Measurements from ENCODE around the gene EEF1A2.

EEF1A2 gene

DNA sequence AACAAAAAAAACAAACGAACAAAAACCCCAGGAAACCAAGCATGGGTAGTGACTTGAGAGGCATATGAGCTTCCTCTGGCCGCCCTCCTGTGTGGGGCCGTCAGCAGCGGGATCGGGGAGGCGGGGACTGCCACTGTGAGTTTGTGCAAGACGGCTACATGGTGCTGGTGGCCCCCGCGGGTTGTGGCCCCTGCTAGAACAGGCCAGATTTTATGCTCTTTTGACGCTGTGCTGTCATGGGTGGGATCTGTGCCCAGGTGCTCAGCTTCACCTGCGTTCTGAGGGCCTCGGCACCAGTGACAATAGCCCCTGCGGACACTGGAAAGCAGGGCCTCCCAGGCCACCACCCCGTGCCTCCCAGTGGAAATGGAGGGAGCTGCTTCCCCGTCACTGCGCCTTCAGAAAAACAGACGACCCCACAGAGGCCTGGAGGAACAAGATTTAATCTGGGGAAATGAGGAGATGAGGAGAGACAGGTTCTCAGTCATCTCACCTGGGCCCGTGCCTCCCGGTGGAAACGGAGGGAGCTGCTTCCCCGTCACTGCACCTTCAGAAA lies 21.7 kb downstream of the EEF1A2 start:
- H3K27me3 ChIP-seq (replicated peaks; ENCODE audit: control insufficient read depth, insufficient read depth, low read length): peaks cover 5% of the 10 kb centered on the region
- no peak overlapping the region for H3K4me3 ChIP-seq (replicated peaks; ENCODE audit: low read depth, low read length)
- TF ChIP-seq, protein P1, sequence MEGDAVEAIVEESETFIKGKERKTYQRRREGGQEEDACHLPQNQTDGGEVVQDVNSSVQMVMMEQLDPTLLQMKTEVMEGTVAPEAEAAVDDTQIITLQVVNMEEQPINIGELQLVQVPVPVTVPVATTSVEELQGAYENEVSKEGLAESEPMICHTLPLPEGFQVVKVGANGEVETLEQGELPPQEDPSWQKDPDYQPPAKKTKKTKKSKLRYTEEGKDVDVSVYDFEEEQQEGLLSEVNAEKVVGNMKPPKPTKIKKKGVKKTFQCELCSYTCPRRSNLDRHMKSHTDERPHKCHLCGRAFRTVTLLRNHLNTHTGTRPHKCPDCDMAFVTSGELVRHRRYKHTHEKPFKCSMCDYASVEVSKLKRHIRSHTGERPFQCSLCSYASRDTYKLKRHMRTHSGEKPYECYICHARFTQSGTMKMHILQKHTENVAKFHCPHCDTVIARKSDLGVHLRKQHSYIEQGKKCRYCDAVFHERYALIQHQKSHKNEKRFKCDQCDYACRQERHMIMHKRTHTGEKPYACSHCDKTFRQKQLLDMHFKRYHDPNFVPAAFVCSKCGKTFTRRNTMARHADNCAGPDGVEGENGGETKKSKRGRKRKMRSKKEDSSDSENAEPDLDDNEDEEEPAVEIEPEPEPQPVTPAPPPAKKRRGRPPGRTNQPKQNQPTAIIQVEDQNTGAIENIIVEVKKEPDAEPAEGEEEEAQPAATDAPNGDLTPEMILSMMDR (IDR thresholded peaks at IDR 0.05; ENCODE audit: insufficient read depth, low read length, poor library complexity, severe bottlenecking): no peak

DNA sequence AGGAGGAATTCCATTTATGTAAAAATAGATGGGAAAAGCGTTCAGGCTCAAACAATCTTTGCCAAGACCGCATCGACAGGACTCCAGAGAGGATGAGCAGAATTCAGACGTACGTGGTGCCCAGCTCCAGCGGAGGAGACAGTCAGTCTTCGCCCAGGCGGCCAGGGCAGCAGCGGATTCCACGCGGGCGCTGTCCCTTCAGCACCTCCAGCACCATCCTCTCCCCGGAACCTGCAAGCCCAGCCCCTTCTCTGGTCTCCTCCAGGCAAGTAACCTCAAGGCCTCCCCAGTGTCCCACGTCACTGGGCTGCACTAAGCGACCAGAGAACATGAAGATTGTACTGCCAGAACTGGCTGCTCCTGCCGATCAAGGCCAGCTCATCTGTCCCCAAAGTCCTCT lies 23.7 kb downstream of the EEF1A2 start:
- Histone ChIP-seq H3K27me3 (replicated peaks; ENCODE audit: control insufficient read depth, insufficient read depth, low read length) (peaks cover 5% of the 10 kb centered on the region), H3K36me3 (ENCODE audit: control insufficient read depth, insufficient read depth, low read length) (no peaks in the 10 kb centered on the region), H3K4me3 (replicated peaks; ENCODE audit: low read depth, low read length) (no peak overlapping the region)
- TF ChIP-seq, protein P1 (IDR thresholded peaks at IDR 0.05; ENCODE audit: insufficient read depth, low read length, poor library complexity, severe bottlenecking): no peak
- no peak for DNase-seq (ENCODE audit: extremely low read depth, insufficient read length)

More for the DNA sequence above, 21.7 kb downstream of the EEF1A2 start:
- no peak for DNase-seq (ENCODE audit: extremely low read depth, insufficient read length)
- H3K36me3 ChIP-seq (ENCODE audit: control insufficient read depth, insufficient read depth, low read length): no peaks in the 10 kb centered on the region

DNA sequence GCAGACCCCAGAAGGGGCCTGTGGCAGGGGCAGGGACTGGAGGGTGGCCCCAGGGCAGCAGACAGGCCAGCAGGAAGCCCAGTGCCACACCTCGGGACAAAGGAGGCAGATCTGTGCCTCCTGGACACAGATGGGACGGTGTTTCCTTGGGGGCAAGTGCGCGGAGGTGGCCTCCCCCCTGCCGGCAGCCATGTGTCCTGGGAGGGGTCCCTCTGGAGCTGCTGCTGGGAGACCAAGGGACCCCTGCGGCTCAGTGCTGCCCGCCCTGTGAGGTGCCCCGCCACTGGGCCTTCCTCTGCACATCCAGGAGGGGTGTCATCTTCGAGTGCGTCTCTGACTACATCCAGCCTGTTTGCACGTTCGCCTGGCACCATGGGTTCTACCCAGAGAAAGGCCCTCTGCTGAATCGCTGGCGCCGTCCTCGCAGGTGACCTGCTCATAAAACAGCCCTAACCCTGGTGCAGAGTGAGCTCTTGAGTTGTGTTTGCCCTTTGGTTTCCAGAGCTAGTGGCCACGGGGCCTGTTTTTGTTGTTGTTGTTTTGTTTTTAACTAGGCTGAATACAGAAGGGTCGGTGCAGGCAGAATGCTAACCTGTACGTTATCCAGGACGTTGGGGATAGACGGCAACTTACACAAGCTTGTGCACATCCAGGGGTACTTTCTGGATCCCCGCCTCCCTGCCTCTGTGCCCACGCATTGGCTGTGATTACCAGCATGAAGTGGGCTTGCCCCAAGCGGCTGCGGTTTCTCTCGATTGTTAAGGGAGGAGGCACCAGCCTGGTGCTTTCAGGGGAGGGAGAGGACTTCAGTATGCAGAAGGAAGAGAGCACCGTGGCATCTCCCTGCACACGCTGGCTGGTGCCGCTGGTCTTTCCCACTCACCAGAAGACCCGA lies 25.1 kb downstream of the EEF1A2 start:
- Histone ChIP-seq H3K27me3 (replicated peaks; ENCODE audit: control insufficient read depth, insufficient read depth, low read length) (peaks cover 5% of the 10 kb centered on the region), H3K36me3 (ENCODE audit: control insufficient read depth, insufficient read depth, low read length) (no peaks in the 10 kb centered on the region), H3K4me3 (replicated peaks; ENCODE audit: low read depth, low read length) (no peak overlapping the region)
- TF ChIP-seq, protein P1 (IDR thresholded peaks at IDR 0.05; ENCODE audit: insufficient read depth, low read length, poor library complexity, severe bottlenecking): no peak
- no peak for DNase-seq (ENCODE audit: extremely low read depth, insufficient read length)

DNA sequence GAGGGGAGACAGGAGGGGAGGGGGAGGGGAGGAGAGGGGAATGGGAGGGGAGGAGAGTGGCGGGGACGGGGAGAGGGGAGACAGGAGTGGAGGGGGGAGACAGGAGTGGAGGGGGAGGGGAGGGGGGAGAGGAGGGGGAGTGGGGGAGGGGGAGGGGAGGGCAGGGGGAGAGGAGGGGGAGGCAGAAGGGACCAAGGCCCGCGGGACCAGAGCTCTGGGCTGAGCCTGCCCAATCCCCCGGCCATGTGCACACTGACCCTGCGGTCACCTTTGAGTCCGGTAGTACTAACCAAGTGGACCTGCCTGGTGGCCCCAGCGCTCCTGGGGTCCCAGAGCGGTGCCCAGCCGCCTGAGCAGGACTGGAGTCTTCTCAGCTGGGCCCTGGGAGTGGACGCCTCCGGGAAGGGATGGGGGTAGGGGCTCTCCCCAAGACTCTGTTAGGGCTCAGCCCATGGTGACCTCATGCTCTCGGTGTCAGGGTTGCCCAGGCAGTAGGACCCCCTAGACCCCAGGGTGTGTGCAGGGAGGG lies 26.0 kb downstream of the EEF1A2 start:
- H3K4me3 ChIP-seq (replicated peaks; ENCODE audit: low read depth, low read length): no peak overlapping the region
- TF ChIP-seq, protein P1 (IDR thresholded peaks at IDR 0.05; ENCODE audit: insufficient read depth, low read length, poor library complexity, severe bottlenecking): no peak
- H3K27me3 ChIP-seq (replicated peaks; ENCODE audit: control insufficient read depth, insufficient read depth, low read length): peaks cover 5% of the 10 kb centered on the region
- DNase-seq (ENCODE audit: extremely low read depth, insufficient read length): no peak
- no peaks in the 10 kb centered on the region for H3K36me3 ChIP-seq (ENCODE audit: control insufficient read depth, insufficient read depth, low read length)

DNA sequence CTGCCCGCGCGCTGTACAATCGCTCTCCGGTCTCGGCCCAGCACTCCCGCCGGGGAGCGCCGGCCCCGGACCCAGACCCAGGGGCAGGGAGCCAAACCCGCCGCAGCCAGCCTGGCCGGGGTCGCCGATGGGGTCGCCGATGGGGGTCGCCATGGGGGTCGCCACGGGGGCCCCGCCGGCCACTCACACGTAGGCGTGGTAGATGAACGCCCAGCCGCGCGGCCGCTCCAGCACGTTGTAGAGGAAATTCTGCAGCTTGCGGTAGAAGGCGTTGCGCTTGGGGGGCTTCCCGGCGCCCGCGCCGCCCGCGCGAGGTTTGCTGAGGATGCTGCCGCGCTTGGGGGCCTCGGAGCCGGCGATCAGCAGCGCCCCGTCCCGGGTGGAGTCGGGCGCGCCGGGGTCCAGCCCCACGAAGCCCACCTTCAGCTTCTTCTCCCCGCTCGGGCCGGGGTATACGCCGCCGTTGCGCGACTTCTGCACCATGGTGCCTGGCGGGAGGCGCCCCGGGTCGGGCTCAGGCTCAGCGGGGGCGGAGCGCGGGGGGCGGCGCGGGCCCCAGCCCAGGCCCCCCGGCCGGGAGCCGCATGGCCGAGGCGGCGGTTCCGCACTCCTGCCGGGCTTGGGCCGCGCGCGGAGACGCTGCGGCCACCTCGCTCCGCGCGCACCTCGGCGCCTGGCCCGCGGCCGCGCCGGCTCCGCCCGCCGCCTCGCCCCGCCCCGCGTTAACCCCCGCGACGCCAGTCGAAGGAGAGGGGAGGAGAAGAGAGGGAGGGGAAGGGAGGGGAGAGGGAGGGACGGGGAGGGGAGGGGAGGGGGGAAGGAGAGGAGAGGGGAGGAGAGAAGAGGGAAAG lies 26.7 kb downstream of the EEF1A2 start, which contains the start of gene KCNQ2:
Gene KCNQ2 (minus strand): TSS at position 675 of the 851 bp plus-strand sequence. CDS start 192 bp downstream, at position 483.
- H3K4me3 ChIP-seq (replicated peaks; ENCODE audit: low read depth, low read length): no peak within 1 kb of the TSS

More for the DNA sequence above, 26.7 kb downstream of the EEF1A2 start, which contains the start of gene KCNQ2:
- H3K27me3 ChIP-seq (replicated peaks; ENCODE audit: control insufficient read depth, insufficient read depth, low read length): peaks cover 5% of the 10 kb centered on the region
- H3K36me3 ChIP-seq (ENCODE audit: control insufficient read depth, insufficient read depth, low read length): no peaks in the 10 kb centered on the region
- no peak for DNase-seq (ENCODE audit: extremely low read depth, insufficient read length)
- TF ChIP-seq, protein P1 (IDR thresholded peaks at IDR 0.05; ENCODE audit: insufficient read depth, low read length, poor library complexity, severe bottlenecking): no peak
